K562 (cell line): ENCODE measurements around the gene CDCA5. TPM values are rescaled to one million over a fixed set of nuclear protein-coding genes. Genes with fewer than 3 reads are reported as not detected.

ENCODE experiments used
- ATF4 ChIP-seq: fragments of 450-650 bp; formaldehyde crosslinking; IDR thresholded peaks from 2 replicates; pipeline ENCODE4 v1.4.0; 2022; ENCODE audit warnings: mild to moderate bottlenecking, moderate library complexity
- CBFA2T2 ChIP-seq: fragments of 450-650 bp; conservative IDR thresholded peaks from 2 replicates; pipeline ENCODE4 v1.6.1; 2017; ENCODE audit warnings: mild to moderate bottlenecking
- CBFB ChIP-seq: sonication (generic); formaldehyde crosslinking; IDR thresholded peaks from 2 replicates; pipeline ENCODE4 v1.4.0; 2020; ENCODE audit warnings: mild to moderate bottlenecking, missing genetic modification reagents
- E2F4 ChIP-seq: sonication (generic); formaldehyde crosslinking; IDR thresholded peaks from 2 replicates; pipeline ENCODE4 v1.8.0; 2022; ENCODE audit warnings: mild to moderate bottlenecking, low read depth, missing genetic modification reagents
- HOXB6 ChIP-seq: fragments of 250-450 bp; sonication (Bioruptor Pico); IDR thresholded peaks from 2 replicates; pipeline ENCODE4 v1.5.1; 2022; ENCODE audit warnings: mild to moderate bottlenecking, borderline replicate concordance
- SIN3A ChIP-seq, 2 experiments: fragments of 150-350 bp in 1 of 2; IDR thresholded peaks; 2 replicates each; pipeline ENCODE4 v1.6.1; 2011 to 2016; ENCODE audit warnings: borderline replicate concordance in 2 of 2, low read depth in 2 of 2, low read length in 2 of 2, mild to moderate bottlenecking in 2 of 2, moderate library complexity in 2 of 2; ENCODE audit not compliant: control insufficient read depth in 1 of 2
- TAF1 ChIP-seq: IDR thresholded peaks from 2 replicates; pipeline ENCODE4 v1.6.1; 2011; ENCODE audit warnings: mild to moderate bottlenecking, low read length, moderate library complexity; ENCODE audit not compliant: insufficient read depth, control insufficient read depth, severe bottlenecking; ENCODE audit errors: extremely low read depth
- ZBTB11 ChIP-seq, 3 experiments: fragments of 200-800 bp in 1 of 3; fragments of 250-450 bp in 1 of 3; fragments of 450-650 bp in 1 of 3; sonication (Bioruptor Pico) in 1 of 3; sonication (Bioruptor generic) in 1 of 3; formaldehyde crosslinking in 1 of 3; IDR thresholded peaks; 2 replicates each; pipeline versions ENCODE4 v1.6.1 to v1.8.0; 2016 to 2022; ENCODE audit warnings: mild to moderate bottlenecking in 2 of 3, missing genetic modification characterization in 2 of 3, missing compliant biosample characterization in 1 of 3, moderate library complexity in 1 of 3
- ZNF644 ChIP-seq: fragments of 200-800 bp; sonication (Bioruptor generic); IDR thresholded peaks from 2 replicates; pipeline ENCODE4 v1.6.1; 2016; ENCODE audit warnings: low read depth, missing genetic modification characterization, missing compliant biosample characterization
- polyA plus RNA-seq, 8 experiments: library from polyadenylated mRNA; depleted of rRNA in 4 of 8; stranded (reverse) in 5 of 8; unstranded in 3 of 8; fragments of >200 nt; fragmentation: Nextera tagmentation in 2 of 8; fragmentation: Illumina TruSeq in 1 of 8; extraction: Ambion mirVana in 2 of 8; extraction: Trizol in 1 of 8; gene quantifications; 2 replicates each; pipeline versions ENCODE4 v1.2.1 to v1.2.3, GENCODE V29; 2011 to 2014; ENCODE audit warnings: inconsistent platforms in 1 of 8, missing spikeins in 1 of 8
- total RNA-seq, 7 experiments: library from RNA; depleted of rRNA in 6 of 7; stranded (reverse); fragments of >200 nt in 6 of 7; fragmentation: Illumina TruSeq in 2 of 7; extraction: Trizol in 2 of 7; gene quantifications; 2 replicates each; pipeline versions ENCODE4 v1.2.1 to v1.2.3, GENCODE V29; 2011 to 2021; ENCODE audit warnings: low replicate concordance in 1 of 7

The CDCA5 gene
- total and polyA plus RNA-seq, 9 of the 15 experiments (the other 6 are each of a cell fraction or from before 2014, with no cell fraction given) = 18.9 to 94.3 (median 64.6) TPM

DNA sequence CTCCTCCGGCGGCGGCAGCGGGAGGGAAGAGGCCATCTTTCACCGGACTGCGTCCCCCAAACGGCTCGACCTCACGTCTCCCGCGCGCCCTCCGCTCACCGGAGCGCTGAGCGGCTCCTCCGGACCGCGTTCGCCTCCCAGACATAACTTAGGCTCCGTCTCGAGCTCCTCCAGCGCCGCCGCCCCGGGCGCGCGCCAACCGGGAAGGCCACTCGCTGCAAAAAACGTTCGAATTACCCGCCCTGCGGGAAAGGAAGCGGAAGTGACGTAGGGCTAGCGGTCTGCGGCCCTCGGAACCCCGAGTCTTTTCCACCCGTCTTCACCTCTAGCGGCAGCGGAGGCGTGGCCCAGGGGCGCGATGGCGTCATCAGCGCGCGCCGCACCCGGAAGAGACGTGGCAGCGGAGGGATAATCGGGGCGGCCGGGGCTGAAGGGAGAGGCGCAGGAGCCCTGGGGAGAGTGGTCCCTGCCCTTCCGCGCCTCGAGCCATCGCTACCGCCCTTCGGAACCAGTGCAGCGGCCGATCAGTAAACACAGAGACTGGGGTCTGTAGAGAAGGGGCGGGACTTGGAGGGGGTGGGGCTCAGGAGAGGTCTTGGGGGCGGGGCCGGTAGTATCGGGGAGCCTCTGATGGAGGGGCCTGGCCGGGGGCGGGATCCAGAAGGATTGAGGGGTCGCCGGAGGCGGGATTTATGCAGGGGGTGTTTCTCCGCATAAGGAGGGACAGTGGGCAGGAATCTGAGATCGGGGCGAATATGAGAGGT is at the start of gene CDCA5, which contains the start of gene ZFPL1 (continued):
- peak; percentile 74 to 96 (median 87); a peak in 5 of 6 replicates for TF ChIP-seq ZBTB11 (CRISPR knock-in tag; IDR thresholded peaks at IDR 0.05)
- no peak for TF ChIP-seq HOXB6
- TF ChIP-seq ZNF644 (tag) = no peak
- TF ChIP-seq E2F4 (CRISPR knock-in tag) = peak; percentile 100
- TF ChIP-seq CBFA2T2 = no peak
- TF ChIP-seq TAF1 = peak; percentile 80
- peak; percentile 71; the same call in 1 of the 2 replicates for TF ChIP-seq CBFB (CRISPR knock-in tag)
- no peak for TF ChIP-seq ATF4 (CRISPR knock-in tag)
- TF ChIP-seq SIN3A (IDR thresholded peaks at IDR 0.05; ENCODE audit: borderline replicate concordance in 2 of 2, control insufficient read depth in 1 of 2, low read depth in 2 of 2, low read length in 2 of 2) = peak; percentile 78 to 99; a peak in 3 of 4 replicates
